CD4-positive, alpha-beta T cell (primary cell): ENCODE results near the gene C22orf31. TPM values are rescaled to one million over a fixed set of nuclear protein-coding genes. Genes with fewer than 3 reads are reported as not detected.

Experiments
- ATAC-seq: fragments of 200-7000 bp; cut with Tn5 transposase; one replicate; pipeline ENCODE4 v1.10.0; 2022; ENCODE audit warnings: mild to moderate bottlenecking; ENCODE audit not compliant: poor library complexity
- CTCF ChIA-PET: fragments of 350-600 bp; sonication (Branson Sonifier 250); formaldehyde crosslinking; loops from one replicate; lab custom pipeline; 2021; ENCODE audit warnings: antibody characterized with exemption, inconsistent platforms; lab: Charles Lee
- POLR2A ChIA-PET: fragments of 350-600 bp; sonication (Branson Sonifier 250); formaldehyde crosslinking; loops from one replicate; lab custom pipeline; 2021; ENCODE audit warnings: antibody characterized with exemption, inconsistent platforms; lab: Charles Lee
- DNase-seq, 14 experiments: peaks; one replicate each; pipeline ENCODE4 v3.0.0-alpha.2; 2013 to 2020; ENCODE audit warnings: mixed read lengths in 2 of 14
- H3K27ac ChIP-seq, 2 donors: one replicate each; pipeline versions ENCODE4 v1.5.1 to v1.7.0; 2013; ENCODE audit warnings: low read length in 2 of 2, low read depth in 1 of 2, mild to moderate bottlenecking in 1 of 2
- H3K27me3 ChIP-seq, 2 experiments: 1 replicate in 1 of 2; 2 replicates in 1 of 2; pipeline versions ENCODE4 v1.6.1 to v1.7.0; 2013; ENCODE audit warnings: low read length in 2 of 2, control low read depth in 1 of 2, mild to moderate bottlenecking in 1 of 2, moderate library complexity in 1 of 2; ENCODE audit not compliant: insufficient read depth in 2 of 2, control insufficient read depth in 1 of 2
- H3K36me3 ChIP-seq: one replicate; pipeline ENCODE4 v1.6.1; 2013; ENCODE audit warnings: low read length, control low read depth; ENCODE audit not compliant: insufficient read depth
- H3K4me1 ChIP-seq: one replicate; pipeline ENCODE4 v1.6.1; 2013; ENCODE audit warnings: low read length, control low read depth; ENCODE audit not compliant: insufficient read depth
- H3K4me3 ChIP-seq: one replicate; pipeline ENCODE4 v1.5.1; 2013; ENCODE audit warnings: mild to moderate bottlenecking, low read length, moderate library complexity
- H3K9me3 ChIP-seq, 2 experiments: 1 replicate in 1 of 2; 2 replicates in 1 of 2; pipeline versions ENCODE4 v1.6.1 to v1.7.0; 2013; ENCODE audit warnings: low read length in 2 of 2, mild to moderate bottlenecking in 2 of 2, control low read depth in 1 of 2, moderate library complexity in 1 of 2; ENCODE audit not compliant: control insufficient read depth in 1 of 2, insufficient read depth in 1 of 2
- H3K27ac Mint-ChIP-seq: one replicate; pipeline ENCODE4 v1.8.0; 2020; ENCODE audit warnings: mixed read lengths
- H3K27me3 Mint-ChIP-seq: one replicate; pipeline ENCODE4 v1.8.0; 2021; ENCODE audit warnings: mixed read lengths
- H3K36me3 Mint-ChIP-seq: one replicate; pipeline ENCODE4 v1.8.0; 2021; ENCODE audit warnings: low read depth, mixed read lengths
- H3K4me1 Mint-ChIP-seq: one replicate; pipeline ENCODE4 v1.8.0; 2021; ENCODE audit warnings: low read depth, mixed read lengths
- H3K4me3 Mint-ChIP-seq: one replicate; pipeline ENCODE4 v1.8.0; 2020; ENCODE audit warnings: mild to moderate bottlenecking, mixed read lengths
- H3K9me3 Mint-ChIP-seq: one replicate; pipeline ENCODE4 v1.8.0; 2020; ENCODE audit warnings: mixed read lengths
- intact Hi-C, 2 experiments: fragments of 100-400 bp; cut with DNase I in 1 of 2; cut with micrococcal nuclease in 1 of 2; formaldehyde crosslinking; loops; one replicate each; pipeline versions ENCODE4 v1.15.1 to v1.9.0; 2023 to 2025; cut with DNase I, micrococcal nuclease
- total RNA-seq, 174 experiments: library from RNA in 2 of 174; stranded (reverse) in 2 of 174; gene quantifications; one replicate each; pipeline ENCODE4 v1.2.3 and lab custom pipeline; 2021 to 2026
- TF ChIP-seq, protein P1 (sequence below): fragments of 200-600 bp; IDR thresholded peaks from one replicate; pipeline ENCODE4 v1.8.0; 2022; ENCODE audit warnings: antibody characterized with exemption, mild to moderate bottlenecking

The C22orf31 gene
- total RNA-seq, 2 experiments from 2014 or later = not detected

DNA sequence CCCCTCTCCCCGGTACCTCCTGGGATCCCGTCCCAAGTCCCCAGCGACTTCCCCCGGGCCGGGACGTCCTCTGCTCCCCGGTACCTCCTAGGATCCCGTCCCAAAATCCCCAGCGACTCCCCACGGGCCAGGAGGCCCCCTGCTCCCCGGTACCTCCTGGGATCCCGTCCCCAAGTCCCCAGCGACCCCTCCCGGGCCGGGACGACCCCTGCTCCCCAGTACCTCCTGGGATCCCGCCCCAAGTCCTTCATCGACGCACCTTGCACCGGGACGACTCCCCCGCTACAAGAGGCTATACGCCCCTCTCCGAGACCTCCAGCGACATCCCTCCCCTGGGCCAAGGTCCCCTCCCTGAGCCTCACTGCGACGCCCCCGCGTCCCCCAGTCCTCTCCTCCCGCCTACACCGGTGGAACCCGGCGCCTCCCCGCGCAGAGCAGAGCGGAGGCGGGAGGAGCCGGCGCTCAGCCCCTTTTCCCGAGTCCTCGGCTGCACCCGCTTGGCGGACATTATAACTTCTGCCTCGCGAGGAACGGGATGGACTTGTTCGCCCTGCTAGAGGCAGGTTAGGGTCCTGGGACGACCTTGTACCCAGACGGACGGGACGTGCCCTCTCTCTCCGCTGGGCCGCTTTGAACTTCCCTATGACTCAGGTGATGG, 12.1 kb upstream of the C22orf31 start:
- H3K4me1 Mint-ChIP-seq = peaks cover 28% of the 10 kb centered on the region
- peaks cover 39 to 48% of the 10 kb centered on the region in 2 experiments for H3K27me3 ChIP-seq

DNA sequence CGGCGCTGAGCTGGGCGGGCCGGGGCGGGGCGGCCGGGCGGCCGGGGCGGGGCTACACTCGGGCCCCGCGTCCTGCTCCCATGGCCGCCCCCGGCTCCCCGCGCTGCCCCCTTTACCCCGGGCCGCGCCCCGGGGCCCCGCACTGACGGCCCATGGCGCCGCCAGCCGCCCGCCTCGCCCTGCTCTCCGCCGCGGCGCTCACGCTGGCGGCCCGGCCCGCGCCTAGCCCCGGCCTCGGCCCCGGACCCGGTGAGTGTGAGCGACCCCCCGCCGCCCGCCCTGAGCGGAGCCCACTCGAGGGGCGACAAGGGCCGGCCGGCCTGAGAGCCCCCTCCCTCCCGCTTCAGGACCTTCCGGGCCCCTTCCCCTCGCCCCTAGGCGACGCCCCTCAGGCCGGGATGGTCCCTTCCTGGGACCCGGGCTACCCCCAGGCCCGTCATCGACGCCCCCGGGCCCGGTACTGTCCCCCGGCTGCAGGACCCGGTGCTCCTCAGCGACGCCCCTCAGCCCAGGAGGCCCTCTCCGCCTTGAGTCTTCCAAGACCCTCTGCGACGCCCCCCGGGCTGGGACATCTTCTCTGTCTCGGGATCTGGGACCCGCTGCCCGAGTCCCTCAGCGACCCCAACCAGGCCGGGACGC, 11.5 kb upstream of the C22orf31 start, which contains the start of gene KREMEN1:
TSS of gene KREMEN1 (plus strand) at position 57 of the 639 bp plus-strand sequence. CDS start at position 153, 96 bp downstream.
- H3K27ac Mint-ChIP-seq = no peak within 1 kb of the TSS
- peaks cover 64% of the 10 kb centered on the region for H3K27me3 Mint-ChIP-seq
- ATAC-seq (no peak), DNase-seq (peak in 2 of 14 experiments; percentile 18 to 38)
- H3K4me3 Mint-ChIP-seq = peak within 1 kb of the TSS; percentile 83
- POLR2A ChIA-PET = interaction anchor here (1.0 to 1.5 kb wide), 3 partner anchors 190 to 300 kb away, joined by 3 to 5 read pairs (median 3); partner anchors contain the start of genes XBP1 and ZNRF3
- no peak within 1 kb of the TSS for H3K27ac ChIP-seq
- TF ChIP-seq, protein P1, sequence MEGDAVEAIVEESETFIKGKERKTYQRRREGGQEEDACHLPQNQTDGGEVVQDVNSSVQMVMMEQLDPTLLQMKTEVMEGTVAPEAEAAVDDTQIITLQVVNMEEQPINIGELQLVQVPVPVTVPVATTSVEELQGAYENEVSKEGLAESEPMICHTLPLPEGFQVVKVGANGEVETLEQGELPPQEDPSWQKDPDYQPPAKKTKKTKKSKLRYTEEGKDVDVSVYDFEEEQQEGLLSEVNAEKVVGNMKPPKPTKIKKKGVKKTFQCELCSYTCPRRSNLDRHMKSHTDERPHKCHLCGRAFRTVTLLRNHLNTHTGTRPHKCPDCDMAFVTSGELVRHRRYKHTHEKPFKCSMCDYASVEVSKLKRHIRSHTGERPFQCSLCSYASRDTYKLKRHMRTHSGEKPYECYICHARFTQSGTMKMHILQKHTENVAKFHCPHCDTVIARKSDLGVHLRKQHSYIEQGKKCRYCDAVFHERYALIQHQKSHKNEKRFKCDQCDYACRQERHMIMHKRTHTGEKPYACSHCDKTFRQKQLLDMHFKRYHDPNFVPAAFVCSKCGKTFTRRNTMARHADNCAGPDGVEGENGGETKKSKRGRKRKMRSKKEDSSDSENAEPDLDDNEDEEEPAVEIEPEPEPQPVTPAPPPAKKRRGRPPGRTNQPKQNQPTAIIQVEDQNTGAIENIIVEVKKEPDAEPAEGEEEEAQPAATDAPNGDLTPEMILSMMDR = no peak
- peaks cover 39 to 46% of the 10 kb centered on the region in 2 experiments for H3K27me3 ChIP-seq
- H3K4me1 Mint-ChIP-seq = peaks cover 28% of the 10 kb centered on the region
- H3K4me1 ChIP-seq = peaks cover 33% of the 10 kb centered on the region
- H3K9me3 Mint-ChIP-seq = no peaks in the 10 kb centered on the region
- peak within 1 kb of the TSS; percentile 51 for H3K4me3 ChIP-seq
- peaks cover 0 to 14% of the 10 kb centered on the region in 2 experiments for H3K9me3 ChIP-seq
- H3K36me3 ChIP-seq = no peaks in the 10 kb centered on the region
- no peaks in the 10 kb centered on the region for H3K36me3 Mint-ChIP-seq
- intact Hi-C loops = loop anchor here in 1 of 2 experiments (2.0 to 5.0 kb wide), 3 partner anchors 190 to 1154 kb away; partner anchors contain the start of genes CHEK2, HSCB, PITPNB and ZNRF3
- CTCF ChIA-PET = no interaction called here

More for the DNA sequence above, 12.1 kb upstream of the C22orf31 start:
- TF ChIP-seq, protein P1 = no peak
- POLR2A ChIA-PET = no interaction called here
- Histone ChIP-seq H3K36me3 (no peaks in the 10 kb centered on the region), H3K9me3 (peaks cover 0 to 14% of the 10 kb centered on the region in 2 experiments), H3K4me1 (peaks cover 33% of the 10 kb centered on the region), H3K27ac (no peak overlapping the region), H3K4me3 (peak overlapping the region; percentile 51)
- CTCF ChIA-PET = no interaction called here
- intact Hi-C loops = loop anchor here in 1 of 2 experiments (2.0 to 5.0 kb wide), 3 partner anchors 191 to 1155 kb away; partner anchors contain the start of genes CHEK2, HSCB, PITPNB and ZNRF3
- Mint-ChIP-seq H3K27ac (no peak overlapping the region), H3K36me3 (no peaks in the 10 kb centered on the region), H3K4me3 (peak overlapping the region; percentile 80), H3K9me3 (no peaks in the 10 kb centered on the region), H3K27me3 (peaks cover 70% of the 10 kb centered on the region)
- DNase-seq = peak in 4 of 14 experiments; percentile 8 to 46 (median 32)
- ATAC-seq = no peak

DNA sequence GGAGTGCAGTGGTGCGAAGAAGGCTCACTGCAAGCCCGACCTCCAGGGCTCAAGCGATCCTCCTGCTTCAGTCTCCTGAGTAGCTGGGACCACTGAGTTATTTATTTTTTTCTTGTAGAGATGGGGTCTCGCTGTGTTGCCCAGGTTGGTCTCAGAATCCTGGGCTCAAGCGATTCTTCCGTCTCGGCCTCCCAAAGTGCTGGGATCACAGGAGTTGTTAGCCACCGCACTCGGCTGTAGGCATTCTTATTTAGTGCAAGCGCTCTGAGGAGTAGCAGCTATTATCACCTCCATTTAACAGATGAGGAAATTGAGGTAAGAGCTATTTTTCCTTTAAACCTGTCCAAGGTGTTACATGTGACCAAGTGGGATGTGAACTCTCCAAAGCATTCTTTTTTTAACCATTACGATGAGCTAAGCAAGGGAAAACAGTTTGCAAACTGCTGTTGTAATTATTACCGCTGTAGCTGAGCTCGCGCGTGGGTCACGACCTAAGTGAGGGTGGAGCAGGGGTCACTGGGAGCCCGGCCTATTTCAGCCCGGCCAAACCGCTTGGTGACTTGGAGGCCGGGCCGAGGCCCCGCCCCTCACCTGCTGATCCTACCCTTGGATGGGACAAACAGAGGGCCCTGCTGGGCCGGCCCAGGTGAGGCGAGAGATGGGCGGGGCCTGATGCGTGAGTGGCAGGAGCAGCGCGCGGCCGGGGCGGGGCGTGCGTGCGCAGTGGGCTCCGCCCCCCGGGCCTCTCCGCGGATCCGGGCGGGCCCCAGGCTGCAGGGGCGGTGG, 10.8 kb upstream of the C22orf31 start:
- CTCF ChIA-PET = no interaction called here
- H3K36me3 Mint-ChIP-seq = no peaks in the 10 kb centered on the region
- peaks cover 57% of the 10 kb centered on the region for H3K27me3 Mint-ChIP-seq
- Histone ChIP-seq H3K9me3 (peaks cover 0 to 14% of the 10 kb centered on the region in 2 experiments), H3K4me3 (peak overlapping the region; percentile 49), H3K27me3 (peaks cover 39 to 44% of the 10 kb centered on the region in 2 experiments), H3K27ac (no peak overlapping the region), H3K36me3 (no peaks in the 10 kb centered on the region), H3K4me1 (peaks cover 33% of the 10 kb centered on the region)
- ATAC-seq (peak; percentile 97), DNase-seq (peak; percentile 67 to 92 (median 76))
- no peak overlapping the region for H3K27ac Mint-ChIP-seq
- intact Hi-C loops = loop anchor here in 1 of 2 experiments (2.0 to 5.0 kb wide), 3 partner anchors 190 to 1154 kb away; partner anchors contain the start of genes CHEK2, HSCB, PITPNB and ZNRF3
- TF ChIP-seq, protein P1 = no peak
- H3K4me1 Mint-ChIP-seq = peaks cover 28% of the 10 kb centered on the region
- POLR2A ChIA-PET = interaction anchor here (1.0 to 1.5 kb wide), 3 partner anchors 189 to 299 kb away, joined by 3 to 5 read pairs (median 3); partner anchors contain the start of genes XBP1 and ZNRF3
- no peaks in the 10 kb centered on the region for H3K9me3 Mint-ChIP-seq
- peak overlapping the region; percentile 83 for H3K4me3 Mint-ChIP-seq
